Common myeloid progenitor, CD34-positive (primary cell): ENCODE results near the gene SQSTM1.

Source experiments
- CTCF ChIA-PET: fragments of 350-600 bp; sonication (Branson Sonifier 250); formaldehyde crosslinking; loops from one replicate; lab custom pipeline; 2021; ENCODE audit warnings: antibody characterized with exemption; lab: Charles Lee
- POLR2A ChIA-PET: fragments of 350-600 bp; sonication (Branson Sonifier 250); formaldehyde crosslinking; loops from one replicate; lab custom pipeline; 2021; ENCODE audit warnings: antibody characterized with exemption; lab: Charles Lee
- DNase-seq, 3 donors: peaks; one replicate each; pipeline versions ENCODE4 v3.0.0 to v3.0.0-alpha.2; 2013
- H3K27ac ChIP-seq, 2 experiments: 1 replicate in 1 of 2; 2 replicates in 1 of 2; pipeline ENCODE4 v1.7.0; 2013; ENCODE audit warnings: inconsistent platforms in 2 of 2, low read length in 2 of 2, mild to moderate bottlenecking in 2 of 2, low read depth in 1 of 2, moderate library complexity in 1 of 2; ENCODE audit not compliant: severe bottlenecking in 2 of 2, insufficient read depth in 1 of 2, poor library complexity in 1 of 2
- H3K27me3 ChIP-seq, 5 experiments: replicated peaks in 2 of 5; 1 replicate in 3 of 5; 2 replicates in 2 of 5; pipeline versions ENCODE4 v1.6.1 to v1.7.0; 2013; ENCODE audit warnings: low read length in 4 of 5, mild to moderate bottlenecking in 2 of 5, moderate library complexity in 2 of 5, inconsistent platforms in 1 of 5; ENCODE audit not compliant: insufficient read depth in 5 of 5, control insufficient read depth in 4 of 5
- H3K36me3 ChIP-seq, 4 experiments: 1 replicate in 2 of 4; 2 replicates in 2 of 4; pipeline versions ENCODE4 v1.6.1 to v1.7.0; 2013; ENCODE audit warnings: low read length in 3 of 4, control low read depth in 1 of 4, mild to moderate bottlenecking in 1 of 4; ENCODE audit not compliant: control insufficient read depth in 4 of 4, insufficient read depth in 4 of 4
- H3K4me1 ChIP-seq, 4 experiments: 1 replicate in 3 of 4; 2 replicates in 1 of 4; pipeline versions ENCODE4 v1.6.1 to v1.7.1; 2013; ENCODE audit warnings: low read length in 3 of 4, mild to moderate bottlenecking in 3 of 4, control low read depth in 1 of 4, inconsistent platforms in 1 of 4, moderate library complexity in 1 of 4; ENCODE audit not compliant: control insufficient read depth in 4 of 4, insufficient read depth in 4 of 4; ENCODE audit errors: control extremely low read depth in 1 of 4
- H3K4me3 ChIP-seq, 7 experiments: 1 replicate in 4 of 7; 2 replicates in 3 of 7; pipeline versions ENCODE4 v1.5.1 to v1.7.0; 2013; ENCODE audit warnings: mild to moderate bottlenecking in 7 of 7, low read length in 6 of 7, moderate library complexity in 6 of 7, inconsistent platforms in 2 of 7, low read depth in 2 of 7, control low read depth in 1 of 7; ENCODE audit not compliant: insufficient read depth in 4 of 7, control insufficient read depth in 1 of 7; ENCODE audit errors: extremely low read depth in 1 of 7
- H3K9me3 ChIP-seq, 5 experiments: 1 replicate in 4 of 5; 2 replicates in 1 of 5; pipeline versions ENCODE4 v1.6.1 to v1.7.1; 2013; ENCODE audit warnings: low read length in 4 of 5, mild to moderate bottlenecking in 2 of 5, inconsistent platforms in 1 of 5, low read depth in 1 of 5, moderate library complexity in 1 of 5; ENCODE audit not compliant: control insufficient read depth in 4 of 5, insufficient read depth in 2 of 5; ENCODE audit errors: control extremely low read depth in 1 of 5
- WGBS: methylation state at CpG from one replicate; pipeline ENCODE4 v1.1.5; 2013; ENCODE audit not compliant: insufficient coverage; 5-methylcytosine and 5-hydroxymethylcytosine counted together

SQSTM1 gene

GRCh38 chr5:179812997-179813607 is 7.6 kb upstream of the SQSTM1 start:
- ChIA-PET POLR2A (no interaction called here), CTCF (interaction anchor here (0.6 to 5.8 kb wide), 8 partner anchors 9 to 122 kb away, joined by 3 to 39 read pairs (median 4); partner anchors contain the start of gene LTC4S)
- no peak overlapping the region for H3K27ac ChIP-seq
- H3K36me3 ChIP-seq = peaks cover 0 to 32% (median 10%) of the 10 kb centered on the region in 4 experiments
- no peak overlapping the region for H3K4me3 ChIP-seq
- no peak for DNase-seq
- peaks cover 0 to 16% (median 13%) of the 10 kb centered on the region in 4 experiments for H3K4me1 ChIP-seq
- H3K27me3 ChIP-seq = no peaks in the 10 kb centered on the region
- peaks cover 0 to 2% (median 0%) of the 10 kb centered on the region in 5 experiments for H3K9me3 ChIP-seq
- 100% methylated on average over 2 of the region's 5 CpGs for WGBS

- H3K9me3 ChIP-seq = peaks cover 0 to 2% (median 0%) of the 10 kb centered on the region in 5 experiments
- peaks cover 0 to 26% (median 23%) of the 10 kb centered on the region in 4 experiments for H3K4me1 ChIP-seq
- no peaks in the 10 kb centered on the region for H3K27me3 ChIP-seq
- ChIA-PET POLR2A (no interaction called here), CTCF (interaction anchor here (1.2 to 5.8 kb wide), 6 partner anchors 8 to 20 kb away, joined by 3 to 39 read pairs (median 4); partner anchors contain the start of gene LTC4S)
- no CpG with 5 or more reads among the region's 3 CpGs for WGBS
- no peak for DNase-seq
- no peak overlapping the region for H3K4me3 ChIP-seq
- H3K27ac ChIP-seq = no peak overlapping the region
- peaks cover 0 to 32% (median 10%) of the 10 kb centered on the region in 4 experiments for H3K36me3 ChIP-seq
Measured at GRCh38 chr5:179814090-179814489, 6.6 kb upstream of the SQSTM1 start.

- CTCF ChIA-PET = interaction anchor here (5.8 kb wide), 1 partner anchor 13 kb away, joined by 39 read pairs; no protein-coding TSS in a partner anchor
- no peaks in the 10 kb centered on the region for H3K27me3 ChIP-seq
- no peak for DNase-seq
- no peak overlapping the region for H3K27ac ChIP-seq
- H3K4me1 ChIP-seq = peaks cover 0 to 41% (median 37%) of the 10 kb centered on the region in 4 experiments
- H3K9me3 ChIP-seq = peaks cover 0 to 2% (median 0%) of the 10 kb centered on the region in 5 experiments
- H3K36me3 ChIP-seq = peaks cover 0 to 32% (median 10%) of the 10 kb centered on the region in 4 experiments
- POLR2A ChIA-PET = interaction anchor here (9.1 kb wide), 1 partner anchor 10 kb away, joined by 131 read pairs; the partner anchor contains the start of gene MGAT4B
- no peak overlapping the region for H3K4me3 ChIP-seq
- WGBS = 97% methylated on average over 18 of the region's 21 CpGs
Measured at GRCh38 chr5:179815491-179816249, 5.0 kb upstream of the SQSTM1 start.

GRCh38 chr5:179816401-179816795 is 4.3 kb upstream of the SQSTM1 start:
- ChIA-PET CTCF (interaction anchor here (4.5 kb wide), 1 partner anchor 14 kb away, joined by 32 read pairs; no protein-coding TSS in a partner anchor), POLR2A (interaction anchor here (9.1 kb wide), 1 partner anchor 11 kb away, joined by 131 read pairs; the partner anchor contains the start of gene MGAT4B)
- peak overlapping the region in 6 of 7 experiments; percentile 17 to 71 (median 54) for H3K4me3 ChIP-seq
- H3K9me3 ChIP-seq = peaks cover 0 to 2% (median 0%) of the 10 kb centered on the region in 5 experiments
- peaks cover 0 to 41% (median 37%) of the 10 kb centered on the region in 4 experiments for H3K4me1 ChIP-seq
- no peak for DNase-seq
- peaks cover 0 to 32% (median 10%) of the 10 kb centered on the region in 4 experiments for H3K36me3 ChIP-seq
- no peaks in the 10 kb centered on the region for H3K27me3 ChIP-seq
- H3K27ac ChIP-seq = no peak overlapping the region
- WGBS = 58% methylated on average over 21 of the region's 23 CpGs

- H3K27ac ChIP-seq = no peak overlapping the region
- peaks cover 0 to 32% (median 10%) of the 10 kb centered on the region in 4 experiments for H3K36me3 ChIP-seq
- peaks cover 0 to 2% (median 0%) of the 10 kb centered on the region in 5 experiments for H3K9me3 ChIP-seq
- POLR2A ChIA-PET = interaction anchor here (9.1 kb wide), 1 partner anchor 12 kb away, joined by 131 read pairs; the partner anchor contains the start of gene MGAT4B
- peak overlapping the region in 6 of 7 experiments; percentile 17 to 71 (median 54) for H3K4me3 ChIP-seq
- H3K4me1 ChIP-seq = peaks cover 0 to 46% (median 40%) of the 10 kb centered on the region in 4 experiments
- WGBS = under 1% methylated on average over 49 of the region's 72 CpGs
- CTCF ChIA-PET = interaction anchor here (4.5 kb wide), 1 partner anchor 14 kb away, joined by 32 read pairs; no protein-coding TSS in a partner anchor
- DNase-seq = no peak
- H3K27me3 ChIP-seq = no peaks in the 10 kb centered on the region
Measured at GRCh38 chr5:179816796-179817469, 3.8 kb upstream of the SQSTM1 start.

GRCh38 chr5:179817470-179817840 is 3.2 kb upstream of the SQSTM1 start:
- ChIA-PET CTCF (interaction anchor here (4.5 kb wide), 1 partner anchor 15 kb away, joined by 32 read pairs; no protein-coding TSS in a partner anchor), POLR2A (interaction anchor here (9.1 kb wide), 1 partner anchor 12 kb away, joined by 131 read pairs; the partner anchor contains the start of gene MGAT4B)
- peak overlapping the region in 1 of 2 experiments; percentile 95 for H3K27ac ChIP-seq
- peak overlapping the region in 4 of 7 experiments; percentile 40 to 71 (median 67) for H3K4me3 ChIP-seq
- peaks cover 0 to 29% (median 7%) of the 10 kb centered on the region in 4 experiments for H3K36me3 ChIP-seq
- peaks cover 0 to 2% (median 0%) of the 10 kb centered on the region in 5 experiments for H3K9me3 ChIP-seq
- no peak for DNase-seq
- peaks cover 0 to 51% (median 45%) of the 10 kb centered on the region in 4 experiments for H3K4me1 ChIP-seq
- no peaks in the 10 kb centered on the region for H3K27me3 ChIP-seq
- 90% methylated on average over 8 of the region's 8 CpGs for WGBS
